AG09309 (cell line): Measurements from ENCODE around the gene HAGHL.

Experiments used
- DNase-seq: peaks from one replicate; pipeline ENCODE4 v3.0.0-alpha.2; 2010; ENCODE audit warnings: low read depth
- H3K4me3 ChIP-seq: 2 replicates; pipeline ENCODE4 v1.5.1; 2011; ENCODE audit warnings: mild to moderate bottlenecking, low read depth, low read length, moderate library complexity; ENCODE audit not compliant: control insufficient read depth
- CTCF ChIP-seq: IDR thresholded peaks from 2 replicates; pipeline ENCODE4 v1.5.1; 2011; ENCODE audit warnings: mild to moderate bottlenecking, low read depth, low read length, inconsistent platforms; ENCODE audit not compliant: insufficient read depth, control insufficient read depth; ENCODE audit errors: missing control alignments

HAGHL gene, protein sequence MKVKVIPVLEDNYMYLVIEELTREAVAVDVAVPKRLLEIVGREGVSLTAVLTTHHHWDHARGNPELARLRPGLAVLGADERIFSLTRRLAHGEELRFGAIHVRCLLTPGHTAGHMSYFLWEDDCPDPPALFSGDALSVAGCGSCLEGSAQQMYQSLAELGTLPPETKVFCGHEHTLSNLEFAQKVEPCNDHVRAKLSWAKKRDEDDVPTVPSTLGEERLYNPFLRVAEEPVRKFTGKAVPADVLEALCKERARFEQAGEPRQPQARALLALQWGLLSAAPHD

GRCh38 chr16:726438-727290 is at the start of gene HAGHL, which contains the start of gene CCDC78:
HAGHL (plus strand) TSS chr16:727106; CDS start chr16:727510, 404 bp downstream.
CCDC78 (minus strand) TSS chr16:726443; CDS start chr16:726367, 76 bp downstream.
- TF ChIP-seq CTCF: no peak
- no peak for DNase-seq
- H3K4me3 ChIP-seq: peak within 1 kb of the TSS; percentile 57

GRCh38 chr16:677316-678190 is 49.4 kb upstream of the HAGHL start:
- TF ChIP-seq CTCF: no peak
- DNase-seq: no peak
- H3K4me3 ChIP-seq: no peak overlapping the region

DNA sequence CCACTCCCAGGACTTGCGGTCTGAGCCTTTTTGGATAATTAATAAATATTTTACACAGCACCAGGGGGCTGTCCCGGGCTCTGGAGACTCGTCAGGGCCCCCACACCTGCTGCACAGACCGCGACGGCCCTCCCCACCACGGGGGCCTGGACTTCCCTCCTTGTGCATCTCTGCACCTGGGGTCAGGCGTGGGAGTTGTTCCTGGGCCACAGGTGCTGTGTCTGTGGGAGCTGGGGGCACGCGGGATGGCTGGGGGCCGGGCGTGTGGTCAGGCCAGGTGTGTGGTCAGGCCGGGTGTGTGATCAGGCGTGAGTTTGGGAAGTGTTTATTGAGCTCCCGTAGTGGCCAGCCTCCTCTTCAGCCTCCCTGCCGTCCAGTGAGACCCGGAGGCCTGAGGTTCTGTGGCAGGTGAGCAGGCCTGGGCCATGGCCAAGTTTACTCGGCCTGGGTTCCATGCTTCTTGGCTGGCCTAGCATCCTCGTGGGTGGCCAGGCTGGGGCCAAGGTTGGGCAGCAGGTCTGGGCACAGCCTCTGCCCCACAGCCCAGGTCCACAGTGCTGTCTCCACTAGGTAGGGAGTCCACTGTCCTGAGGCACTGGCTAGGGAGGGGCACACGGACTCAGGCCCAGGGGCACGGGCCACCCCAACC is 48.6 kb upstream of the HAGHL start:
- no peak overlapping the region for H3K4me3 ChIP-seq

GRCh38 chr16:678858-679813 is 47.8 kb upstream of the HAGHL start:
- H3K4me3 ChIP-seq: peak overlapping the region; percentile 49
- no peak for TF ChIP-seq CTCF
- no peak for DNase-seq

More for the DNA sequence above, 48.6 kb upstream of the HAGHL start:
- no peak for TF ChIP-seq CTCF
- no peak for DNase-seq

- no peak for DNase-seq
These were observed 46.9 kb upstream of the HAGHL start, which contains the start of gene STUB1 for GRCh38 chr16:679814-680624. STUB1 (plus strand) TSS chr16:680410; CDS start chr16:680526, 116 bp downstream.

More at GRCh38 chr16:679814-680624, 46.9 kb upstream of the HAGHL start, which contains the start of gene STUB1:
- TF ChIP-seq CTCF: no peak
- peak within 1 kb of the TSS; percentile 77 for H3K4me3 ChIP-seq
